Myometrial cell (primary cell): ENCODE data around the gene SLC43A1. TPM values are rescaled to one million over a fixed set of nuclear protein-coding genes. Genes with fewer than 3 reads are reported as not detected.

Experiments used
- total RNA-seq: library from RNA; depleted of rRNA; stranded (reverse); fragments of >200 nt; gene quantifications from 2 replicates; pipeline ENCODE4 v1.2.3, GENCODE V29; 2015

SLC43A1 gene
- 19.9 and 20.9 TPM in 2 replicates for total RNA-seq

DNA sequence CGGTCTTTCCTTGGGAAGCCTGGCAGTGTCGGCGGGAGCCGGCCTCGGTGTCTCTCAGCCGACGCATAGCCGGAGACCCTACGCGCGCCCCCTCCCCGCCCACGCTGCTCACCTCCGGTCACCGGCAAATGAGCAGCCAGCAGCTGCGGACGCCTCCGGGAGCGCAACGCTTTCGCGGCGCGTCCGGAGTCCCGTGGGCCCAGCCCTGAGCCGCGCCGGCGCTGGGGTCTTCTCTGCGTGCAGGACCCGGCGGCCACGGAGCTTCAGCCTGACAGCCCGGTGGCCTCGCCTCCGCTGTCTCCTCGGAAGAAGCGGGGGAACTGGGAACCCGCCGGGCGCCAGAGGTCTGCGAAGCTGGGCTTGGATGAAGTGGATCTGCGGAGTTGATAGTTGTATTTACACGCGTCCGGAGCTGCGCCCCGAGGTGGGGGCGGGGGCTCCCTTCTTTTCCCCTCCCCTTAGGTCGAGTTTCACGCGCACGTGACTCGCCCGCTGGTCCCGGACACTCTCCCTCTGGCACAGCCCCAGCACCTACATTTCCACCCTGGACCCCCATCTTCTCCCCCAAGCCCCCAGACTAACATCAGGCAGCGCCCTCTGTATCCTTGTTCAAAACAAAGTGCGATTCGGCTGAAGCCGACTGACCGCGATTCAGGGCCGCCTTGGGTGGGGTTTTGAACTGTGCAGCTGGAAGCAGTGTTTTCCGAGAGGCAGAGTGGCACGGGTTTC is at the start of gene SLC43A1:
Gene SLC43A1 (minus strand): TSS at position 371 of the 729 bp plus-strand sequence. CDS start 1,591 bp downstream, outside the sequence.

GRCh38 chr11:57536947-57537619 is 21.6 kb upstream of the SLC43A1 start, which contains the start of gene SMTNL1:
SMTNL1 (plus strand) TSS chr11:57537595; CDS start chr11:57542643, 5,048 bp downstream.

GRCh38 chr11:57530596-57531507 is 15.3 kb upstream of the SLC43A1 start, which contains the start of gene TIMM10:
TIMM10 (minus strand) TSS chr11:57530754; CDS start chr11:57530189, 565 bp downstream.

DNA sequence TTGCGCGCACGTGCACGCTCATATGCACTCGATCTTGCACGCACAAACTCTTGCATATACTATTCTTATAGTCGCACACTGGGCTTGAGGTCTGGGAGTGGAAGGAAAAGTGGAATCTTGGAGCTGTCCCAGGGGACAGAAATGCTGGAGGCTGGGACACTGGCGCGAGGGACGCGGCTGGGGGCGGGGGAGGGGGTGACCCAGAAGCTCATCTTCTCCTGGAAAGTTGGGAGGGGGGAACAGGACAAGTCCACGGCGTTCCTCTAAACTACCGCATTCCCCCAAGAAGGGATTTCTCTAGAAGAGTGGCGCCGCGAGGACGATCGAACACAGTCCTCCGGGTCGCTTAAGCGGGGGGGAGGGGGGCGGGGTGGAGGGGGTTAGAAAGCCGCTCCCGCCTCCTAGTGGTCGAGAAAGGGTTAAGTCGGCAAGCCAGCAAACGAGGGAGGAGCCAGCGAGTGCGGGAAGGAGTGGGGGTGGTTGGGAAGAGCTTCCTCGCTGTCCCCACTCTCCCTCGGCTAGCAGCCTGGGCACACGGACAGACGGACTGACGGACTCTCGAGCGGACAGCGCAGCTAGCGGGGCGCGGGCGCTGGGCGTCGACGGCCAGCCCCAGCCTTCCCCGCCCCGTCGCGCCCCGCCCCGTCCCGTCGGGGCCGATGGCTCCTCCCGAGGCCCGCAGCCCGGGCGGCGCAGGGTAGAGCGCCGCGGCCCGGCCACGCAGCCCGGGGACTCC is 55.3 kb downstream of the SLC43A1 start, which contains the start of gene RTN4RL2:
Gene RTN4RL2 (plus strand): TSS at position 507 of the 736 bp plus-strand sequence. CDS start 338 bp downstream, outside the sequence.

Other genes starting within 250 kb of the SLC43A1 start
- 72.8 and 73.8 TPM in 2 replicates for gene TNKS1BP1, start 190.8 kb downstream of the SLC43A1 start, total RNA-seq
- gene SSRP1, start 179.8 kb downstream of the SLC43A1 start, total RNA-seq = 103 and 138 TPM in 2 replicates
- gene P2RX3, start 177.3 kb downstream of the SLC43A1 start, total RNA-seq = not detected in 2 replicates
- gene PRG3, start 134.6 kb downstream of the SLC43A1 start, total RNA-seq = not detected in 2 replicates
- not detected in 2 replicates for gene PRG2, start 125.1 kb downstream of the SLC43A1 start, total RNA-seq
- gene SLC43A3, start 88.6 kb downstream of the SLC43A1 start, total RNA-seq = 83.5 and 190 TPM in 2 replicates
- gene RTN4RL2, start 55.2 kb downstream of the SLC43A1 start, total RNA-seq = 1.4 and 1.7 TPM in 2 replicates
- gene TIMM10, start 15.1 kb upstream of the SLC43A1 start, total RNA-seq = 41.5 and 43.8 TPM in 2 replicates
- not detected in 2 replicates for gene SMTNL1, start 21.9 kb upstream of the SLC43A1 start, total RNA-seq
- 66.6 and 96.0 TPM in 2 replicates for gene UBE2L6, start 52.0 kb upstream of the SLC43A1 start, total RNA-seq
- gene SERPING1, start 82.0 kb upstream of the SLC43A1 start, total RNA-seq = 157 and 185 TPM in 2 replicates
- gene YPEL4, start 134.2 kb upstream of the SLC43A1 start, total RNA-seq = 0.18 TPM in 1 of 2 replicates, not detected in the other
- gene CLP1, start 142.1 kb upstream of the SLC43A1 start, total RNA-seq = 15.8 and 23.9 TPM in 2 replicates
- 36.9 and 42.5 TPM in 2 replicates for gene ZDHHC5, start 152.4 kb upstream of the SLC43A1 start, total RNA-seq
- gene MED19, start 196.5 kb upstream of the SLC43A1 start, total RNA-seq = 28.0 and 31.5 TPM in 2 replicates
- 61.4 and 76.0 TPM in 2 replicates for gene TMX2, start 196.9 kb upstream of the SLC43A1 start, total RNA-seq
- 182 and 215 TPM in 2 replicates for gene SELENOH, start 225.8 kb upstream of the SLC43A1 start, total RNA-seq
- not detected in 2 replicates for gene BTBD18, start 236.1 kb upstream of the SLC43A1 start, total RNA-seq
- 68.3 and 83.8 TPM in 2 replicates for gene CTNND1, start 246.1 kb upstream of the SLC43A1 start, total RNA-seq